Osteocyte (in vitro differentiated cells): ENCODE results near the gene ARID5B. TPM values are rescaled to one million over a fixed set of nuclear protein-coding genes. Genes with fewer than 3 reads are reported as not detected.

Experiments
- DNase-seq: peaks from one replicate; pipeline ENCODE4 v3.0.0; 2021; ENCODE audit warnings: mixed read lengths; ENCODE audit not compliant: unreplicated experiment; ENCODE audit errors: extremely low spot score
- H3K27ac Mint-ChIP-seq: one replicate; pipeline ENCODE4 v1.8.0; 2021; ENCODE audit warnings: mild to moderate bottlenecking, mixed read lengths; ENCODE audit not compliant: unreplicated experiment
- H3K27me3 Mint-ChIP-seq: one replicate; pipeline ENCODE4 v1.8.0; 2021; ENCODE audit warnings: mixed read lengths; ENCODE audit not compliant: unreplicated experiment
- H3K36me3 Mint-ChIP-seq: one replicate; pipeline ENCODE4 v1.8.0; 2021; ENCODE audit warnings: mixed read lengths; ENCODE audit not compliant: unreplicated experiment
- H3K4me1 Mint-ChIP-seq: one replicate; pipeline ENCODE4 v1.8.0; 2021; ENCODE audit warnings: mixed read lengths; ENCODE audit not compliant: unreplicated experiment
- H3K4me3 Mint-ChIP-seq: one replicate; pipeline ENCODE4 v1.8.0; 2021; ENCODE audit warnings: mild to moderate bottlenecking, moderate library complexity, mixed read lengths; ENCODE audit not compliant: unreplicated experiment
- H3K9me3 Mint-ChIP-seq: one replicate; pipeline ENCODE4 v1.8.0; 2021; ENCODE audit warnings: mixed read lengths; ENCODE audit not compliant: unreplicated experiment
- total RNA-seq: library from RNA; stranded (reverse); gene quantifications from 2 replicates; pipeline ENCODE4 v1.2.1, GENCODE V29; 2021
- TF ChIP-seq, protein P1 (sequence below): fragments of 200-600 bp; sonication (generic); IDR thresholded peaks from 2 replicates; pipeline ENCODE4 v1.5.0; 2021; ENCODE audit warnings: antibody characterized with exemption, mild to moderate bottlenecking, moderate library complexity

Gene ARID5B
- total RNA-seq, 1 donor from 2014 or later: 89.4 TPM

DNA sequence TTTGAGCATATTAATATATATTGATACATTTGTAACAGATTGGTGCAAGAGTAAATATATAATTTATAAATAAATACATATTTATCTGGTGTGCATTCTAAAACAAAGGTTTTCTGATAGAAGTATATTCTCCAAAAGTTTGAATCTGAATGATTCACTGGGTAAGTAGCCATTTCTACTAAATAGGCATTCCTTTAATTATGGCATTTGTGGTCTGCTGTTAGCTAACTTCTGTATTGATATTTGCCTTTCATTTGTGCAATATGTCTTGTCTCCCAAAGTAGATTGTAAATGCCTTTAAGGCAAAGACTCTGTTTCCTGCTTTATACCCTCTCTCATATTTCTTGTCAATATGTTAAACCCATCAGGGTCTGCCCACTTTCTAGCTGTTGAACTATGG, 11.1 kb upstream of the ARID5B start:
- H3K27me3 Mint-ChIP-seq: no peaks in the 10 kb centered on the region
- H3K4me1 Mint-ChIP-seq: peaks cover 7% of the 10 kb centered on the region
- TF ChIP-seq, protein P1, sequence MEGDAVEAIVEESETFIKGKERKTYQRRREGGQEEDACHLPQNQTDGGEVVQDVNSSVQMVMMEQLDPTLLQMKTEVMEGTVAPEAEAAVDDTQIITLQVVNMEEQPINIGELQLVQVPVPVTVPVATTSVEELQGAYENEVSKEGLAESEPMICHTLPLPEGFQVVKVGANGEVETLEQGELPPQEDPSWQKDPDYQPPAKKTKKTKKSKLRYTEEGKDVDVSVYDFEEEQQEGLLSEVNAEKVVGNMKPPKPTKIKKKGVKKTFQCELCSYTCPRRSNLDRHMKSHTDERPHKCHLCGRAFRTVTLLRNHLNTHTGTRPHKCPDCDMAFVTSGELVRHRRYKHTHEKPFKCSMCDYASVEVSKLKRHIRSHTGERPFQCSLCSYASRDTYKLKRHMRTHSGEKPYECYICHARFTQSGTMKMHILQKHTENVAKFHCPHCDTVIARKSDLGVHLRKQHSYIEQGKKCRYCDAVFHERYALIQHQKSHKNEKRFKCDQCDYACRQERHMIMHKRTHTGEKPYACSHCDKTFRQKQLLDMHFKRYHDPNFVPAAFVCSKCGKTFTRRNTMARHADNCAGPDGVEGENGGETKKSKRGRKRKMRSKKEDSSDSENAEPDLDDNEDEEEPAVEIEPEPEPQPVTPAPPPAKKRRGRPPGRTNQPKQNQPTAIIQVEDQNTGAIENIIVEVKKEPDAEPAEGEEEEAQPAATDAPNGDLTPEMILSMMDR: no peak
- DNase-seq: no peak
- H3K4me3 Mint-ChIP-seq: no peak overlapping the region
- H3K27ac Mint-ChIP-seq: no peak overlapping the region
- H3K36me3 Mint-ChIP-seq: no peaks in the 10 kb centered on the region
- H3K9me3 Mint-ChIP-seq: no peaks in the 10 kb centered on the region

DNA sequence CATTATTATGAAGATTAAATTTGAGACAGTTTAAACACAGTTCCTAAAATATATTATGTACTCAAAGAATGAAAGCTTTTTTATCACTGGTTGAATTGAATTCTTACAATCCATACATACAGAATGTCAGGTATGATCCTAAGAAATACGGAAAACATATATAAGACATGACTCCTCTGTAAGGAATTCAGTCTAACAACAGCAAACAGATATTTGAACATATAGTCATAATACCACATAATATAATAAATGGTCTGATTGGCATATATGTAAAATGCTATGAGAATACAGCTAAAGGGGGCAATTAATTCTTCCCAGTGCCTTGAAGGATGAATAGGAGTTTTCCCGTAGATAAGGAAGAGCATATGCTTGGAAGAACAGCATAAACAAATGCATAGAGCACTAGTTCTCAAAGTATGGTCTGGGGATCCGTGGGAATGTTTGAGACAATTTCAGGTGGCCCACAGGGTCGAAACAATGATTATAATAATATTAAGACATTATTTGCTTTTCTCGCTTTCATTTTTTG, 10.6 kb upstream of the ARID5B start:
- H3K4me1 Mint-ChIP-seq: peaks cover 10% of the 10 kb centered on the region
- H3K4me3 Mint-ChIP-seq: no peak overlapping the region
- H3K27ac Mint-ChIP-seq: no peak overlapping the region
- no peaks in the 10 kb centered on the region for H3K36me3 Mint-ChIP-seq
- TF ChIP-seq, protein P1: no peak
- no peaks in the 10 kb centered on the region for H3K9me3 Mint-ChIP-seq
- no peak for DNase-seq
- H3K27me3 Mint-ChIP-seq: no peaks in the 10 kb centered on the region

- Mint-ChIP-seq H3K36me3 (no peaks in the 10 kb centered on the region), H3K9me3 (no peaks in the 10 kb centered on the region), H3K4me3 (no peak overlapping the region), H3K4me1 (peaks cover 18% of the 10 kb centered on the region), H3K27me3 (no peaks in the 10 kb centered on the region), H3K27ac (no peak overlapping the region)
- TF ChIP-seq, protein P1: no peak
- DNase-seq: no peak
Measured at GRCh38 chr10:61891906-61892585, 9.5 kb upstream of the ARID5B start.

- TF ChIP-seq, protein P1: no peak
- Mint-ChIP-seq H3K27me3 (no peaks in the 10 kb centered on the region), H3K27ac (no peak overlapping the region), H3K4me3 (no peak overlapping the region), H3K9me3 (no peaks in the 10 kb centered on the region), H3K36me3 (no peaks in the 10 kb centered on the region), H3K4me1 (peaks cover 27% of the 10 kb centered on the region)
- no peak for DNase-seq
Measured at GRCh38 chr10:61892961-61893360, 8.5 kb upstream of the ARID5B start.

GRCh38 chr10:61894133-61894532, 7.4 kb upstream of the ARID5B start:
- no peak overlapping the region for H3K27ac Mint-ChIP-seq
- H3K27me3 Mint-ChIP-seq: no peaks in the 10 kb centered on the region
- peaks cover 39% of the 10 kb centered on the region for H3K4me1 Mint-ChIP-seq
- H3K9me3 Mint-ChIP-seq: no peaks in the 10 kb centered on the region
- no peak for DNase-seq
- H3K4me3 Mint-ChIP-seq: no peak overlapping the region
- H3K36me3 Mint-ChIP-seq: no peaks in the 10 kb centered on the region
- TF ChIP-seq, protein P1: no peak
